Stomach (tissue), 4 donors: ENCODE measurements around the gene CASP7.

Source experiments
- CTCF ChIP-seq, 7 experiments: fragments of 450-650 bp in 4 of 7; fragments of 200-600 bp in 3 of 7; sonication (generic) in 3 of 7; IDR thresholded peaks; one replicate each; pipeline ENCODE4 v1.5.1; 2016 to 2019; ENCODE audit warnings: antibody characterized with exemption in 7 of 7, control low read depth in 2 of 7, mild to moderate bottlenecking in 1 of 7
- EP300 ChIP-seq: sonication (generic); formaldehyde crosslinking; IDR thresholded peaks from one replicate; pipeline ENCODE4 v1.6.1; 2017; ENCODE audit warnings: antibody characterized with exemption
- POLR2AphosphoS5 ChIP-seq, 3 donors: sonication (generic); formaldehyde crosslinking; IDR thresholded peaks; one replicate each; pipeline ENCODE4 v1.6.1; 2016; ENCODE audit warnings: antibody characterized with exemption in 3 of 3

GRCh38 chr10:113739577-113739976, 59.9 kb downstream of the CASP7 start:
- no peak for TF ChIP-seq CTCF (IDR thresholded peaks at IDR 0.05)
- TF ChIP-seq EP300: no peak
- TF ChIP-seq POLR2AphosphoS5 (IDR thresholded peaks at IDR 0.05): no peak
